ENCODE results near the gene PLA2G4B. TPM values are rescaled to one million over a fixed set of nuclear protein-coding genes. Genes with fewer than 3 reads are reported as not detected.

Gene PLA2G4B
- total and polyA plus RNA-seq, 4 donors, result 5.7 to 13.0 (median 10.6) TPM

DNA sequence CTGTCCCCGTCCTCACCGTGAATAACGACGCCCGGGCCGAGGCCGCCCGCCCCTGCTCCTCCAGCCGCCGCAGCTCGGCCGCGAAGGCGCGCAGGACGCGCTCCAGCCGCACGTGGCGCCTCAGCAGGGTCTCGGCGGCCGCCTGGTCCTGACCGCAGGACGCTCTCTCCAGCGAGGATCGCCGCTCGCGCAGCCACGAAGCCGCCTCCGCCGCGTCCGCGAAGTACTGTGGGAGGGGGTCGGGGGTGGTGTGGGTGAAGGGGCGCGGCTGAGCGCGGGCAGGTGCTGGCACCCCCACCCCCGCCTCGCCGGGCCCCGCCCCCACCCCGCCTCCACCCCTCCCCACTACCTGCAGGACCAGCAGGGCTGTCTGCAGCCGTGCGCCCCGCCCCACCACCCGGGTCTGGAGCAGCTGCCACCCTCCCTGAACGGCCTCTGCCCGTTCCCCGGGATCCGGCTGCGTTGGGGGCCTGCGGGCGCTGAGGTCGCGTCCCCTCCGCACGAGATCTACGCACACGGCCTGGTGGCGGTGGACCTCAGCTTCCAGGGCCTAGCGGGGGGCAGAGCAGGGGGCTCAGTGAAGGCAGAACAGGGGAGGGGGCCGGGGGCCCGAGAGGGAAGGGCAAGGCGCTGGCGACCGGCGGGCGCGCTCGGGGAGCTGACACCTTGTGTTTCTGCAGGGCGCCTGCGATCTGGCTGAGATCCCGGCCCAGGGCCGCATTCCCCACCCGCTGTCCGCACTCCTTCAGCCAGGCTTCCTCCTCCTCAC, 43.5 kb downstream of the PLA2G4B start:
- H3K9me3 ChIP-seq (ENCODE audit: control insufficient read depth in 4 of 4, insufficient read depth in 3 of 4, low read length in 3 of 4), result no peaks in the 10 kb centered on the region
- H3K36me3 ChIP-seq (ENCODE audit: control insufficient read depth in 4 of 4, insufficient read depth in 4 of 4, low read length in 4 of 4), result no peaks in the 10 kb centered on the region
- H3K4me3 ChIP-seq, result no peak overlapping the region
- peaks cover 0 to 3% (median 0%) of the 10 kb centered on the region in 3 donors for H3K27me3 ChIP-seq (ENCODE audit: control insufficient read depth in 3 of 3, insufficient read depth in 3 of 3, low read length in 2 of 3)
- DNase-seq (peak; percentile 30 to 55 (median 46)), ATAC-seq (ENCODE audit: insufficient read depth, low FRiP score) (no peak)
- no peak overlapping the region for H3K27ac ChIP-seq (ENCODE audit: low read depth in 1 of 2, low read length in 1 of 2)
- H3K9ac ChIP-seq (ENCODE audit: insufficient read depth in 1 of 2, low read length in 2 of 2), result peak overlapping the region in 1 of 2 donors; percentile 25
- H3K4me1 ChIP-seq (ENCODE audit: control insufficient read depth in 5 of 5, insufficient read depth in 5 of 5, low read length in 5 of 5), result peaks cover 0 to 8% (median 0%) of the 10 kb centered on the region in 5 donors
- TF ChIP-seq, protein P1, sequence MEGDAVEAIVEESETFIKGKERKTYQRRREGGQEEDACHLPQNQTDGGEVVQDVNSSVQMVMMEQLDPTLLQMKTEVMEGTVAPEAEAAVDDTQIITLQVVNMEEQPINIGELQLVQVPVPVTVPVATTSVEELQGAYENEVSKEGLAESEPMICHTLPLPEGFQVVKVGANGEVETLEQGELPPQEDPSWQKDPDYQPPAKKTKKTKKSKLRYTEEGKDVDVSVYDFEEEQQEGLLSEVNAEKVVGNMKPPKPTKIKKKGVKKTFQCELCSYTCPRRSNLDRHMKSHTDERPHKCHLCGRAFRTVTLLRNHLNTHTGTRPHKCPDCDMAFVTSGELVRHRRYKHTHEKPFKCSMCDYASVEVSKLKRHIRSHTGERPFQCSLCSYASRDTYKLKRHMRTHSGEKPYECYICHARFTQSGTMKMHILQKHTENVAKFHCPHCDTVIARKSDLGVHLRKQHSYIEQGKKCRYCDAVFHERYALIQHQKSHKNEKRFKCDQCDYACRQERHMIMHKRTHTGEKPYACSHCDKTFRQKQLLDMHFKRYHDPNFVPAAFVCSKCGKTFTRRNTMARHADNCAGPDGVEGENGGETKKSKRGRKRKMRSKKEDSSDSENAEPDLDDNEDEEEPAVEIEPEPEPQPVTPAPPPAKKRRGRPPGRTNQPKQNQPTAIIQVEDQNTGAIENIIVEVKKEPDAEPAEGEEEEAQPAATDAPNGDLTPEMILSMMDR (IDR thresholded peaks at IDR 0.05; ENCODE audit: control extremely low read depth, extremely low read depth), result no peak
- WGBS, 2 donors, result 23 to 31% methylated on average over 54 to 81 of the region's 81 CpGs

DNA sequence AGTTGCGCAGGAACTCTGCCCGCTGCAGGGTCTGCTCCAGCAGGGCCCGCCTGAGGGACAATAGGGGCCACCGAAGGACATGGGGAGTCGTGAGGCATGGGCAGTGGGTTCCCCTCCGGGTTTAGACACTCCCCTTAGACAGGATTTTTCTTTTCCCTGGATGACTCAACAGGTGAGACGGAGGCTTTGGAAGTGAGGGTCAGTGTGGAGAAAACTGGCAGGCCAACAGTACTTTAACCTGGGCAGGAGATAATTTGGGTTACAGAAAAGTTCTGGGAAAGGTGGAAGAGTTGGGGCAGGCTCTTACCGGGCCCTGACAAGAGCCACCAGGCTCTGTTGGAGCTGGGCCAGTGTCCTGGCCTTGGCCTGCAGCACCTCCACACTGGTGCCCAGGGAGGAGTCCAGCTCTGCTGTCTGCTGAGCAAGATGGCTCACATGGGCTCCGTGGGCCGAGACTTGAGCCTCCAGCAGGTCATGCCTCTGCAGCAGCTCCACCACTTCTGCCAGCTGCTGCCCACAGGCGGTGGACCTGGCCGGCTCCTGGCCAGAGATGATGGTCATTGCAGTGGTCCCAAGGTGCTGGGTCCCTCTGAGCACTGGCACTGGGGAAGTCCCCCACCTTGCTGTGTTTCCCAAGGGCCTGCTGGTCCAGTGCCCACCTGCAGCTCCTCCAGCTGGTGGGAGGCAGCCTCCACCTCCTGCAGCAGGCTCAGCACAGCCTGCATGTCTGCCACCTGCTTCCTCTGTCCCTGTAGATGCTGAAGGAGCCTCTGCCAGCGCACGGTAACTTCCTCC, 44.2 kb downstream of the PLA2G4B start:
- ATAC-seq (ENCODE audit: insufficient read depth, low FRiP score) (no peak), DNase-seq (no peak)
- H3K36me3 ChIP-seq (ENCODE audit: control insufficient read depth in 4 of 4, insufficient read depth in 4 of 4, low read length in 4 of 4), result no peaks in the 10 kb centered on the region
- no peak overlapping the region for H3K4me3 ChIP-seq
- peaks cover 0 to 8% (median 0%) of the 10 kb centered on the region in 5 donors for H3K4me1 ChIP-seq (ENCODE audit: control insufficient read depth in 5 of 5, insufficient read depth in 5 of 5, low read length in 5 of 5)
- no peaks in the 10 kb centered on the region for H3K9me3 ChIP-seq (ENCODE audit: control insufficient read depth in 4 of 4, insufficient read depth in 3 of 4, low read length in 3 of 4)
- TF ChIP-seq, protein P1 (IDR thresholded peaks at IDR 0.05; ENCODE audit: control extremely low read depth, extremely low read depth), result no peak
- peaks cover 0 to 3% (median 0%) of the 10 kb centered on the region in 3 donors for H3K27me3 ChIP-seq (ENCODE audit: control insufficient read depth in 3 of 3, insufficient read depth in 3 of 3, low read length in 2 of 3)
- H3K9ac ChIP-seq (ENCODE audit: insufficient read depth in 1 of 2, low read length in 2 of 2), result no peak overlapping the region
- no peak overlapping the region for H3K27ac ChIP-seq (ENCODE audit: low read depth in 1 of 2, low read length in 1 of 2)
- WGBS, 2 donors, result 64 to 65% methylated on average over 14 of the region's 14 CpGs

DNA sequence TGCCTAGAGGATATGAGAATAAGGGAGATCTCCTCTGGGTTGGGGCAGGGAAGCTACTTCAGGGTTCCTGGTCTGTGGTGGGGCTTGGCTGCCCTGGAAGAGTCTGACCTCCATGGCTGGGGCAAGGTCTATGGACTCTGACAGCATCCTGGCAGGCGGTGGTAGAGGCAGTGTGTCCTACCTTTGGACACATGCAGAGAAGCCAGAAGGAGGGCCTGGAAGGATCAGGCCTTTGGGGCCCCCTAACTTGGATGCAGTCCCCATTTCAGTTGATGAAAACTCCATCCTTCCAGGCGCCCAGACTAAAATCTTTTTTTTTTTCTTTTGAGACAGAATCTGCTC, 44.8 kb downstream of the PLA2G4B start:
- Histone ChIP-seq H3K36me3 (ENCODE audit: control insufficient read depth in 4 of 4, insufficient read depth in 4 of 4, low read length in 4 of 4) (no peaks in the 10 kb centered on the region), H3K9me3 (ENCODE audit: control insufficient read depth in 4 of 4, insufficient read depth in 3 of 4, low read length in 3 of 4) (no peaks in the 10 kb centered on the region), H3K4me1 (ENCODE audit: control insufficient read depth in 5 of 5, insufficient read depth in 5 of 5, low read length in 5 of 5) (peaks cover 0 to 8% (median 0%) of the 10 kb centered on the region in 5 donors), H3K27me3 (ENCODE audit: control insufficient read depth in 3 of 3, insufficient read depth in 3 of 3, low read length in 2 of 3) (peaks cover 0 to 3% (median 0%) of the 10 kb centered on the region in 3 donors), H3K9ac (ENCODE audit: insufficient read depth in 1 of 2, low read length in 2 of 2) (no peak overlapping the region), H3K4me3 (no peak overlapping the region), H3K27ac (ENCODE audit: low read depth in 1 of 2, low read length in 1 of 2) (no peak overlapping the region)
- no peak for DNase-seq
- TF ChIP-seq, protein P1 (IDR thresholded peaks at IDR 0.05; ENCODE audit: control extremely low read depth, extremely low read depth), result no peak
- WGBS, 2 donors, result 93 to 94% methylated on average over 2 of the region's 2 CpGs
- ATAC-seq (ENCODE audit: insufficient read depth, low FRiP score), result no peak

Data from lung (tissue), 12 donors.